HL-60 (cell line): Measurements from ENCODE around the gene ABCC5.

ENCODE experiments used
- DNase-seq, 2 experiments: peaks; one replicate each; pipeline ENCODE4 v3.0.0-alpha.2; 2010 to 2020; ENCODE audit warnings: low read depth in 1 of 2, low spot score in 1 of 2
- H3K27ac ChIP-seq: fragments of 250-450 bp; sonication (Bioruptor Pico); replicated peaks from 2 replicates; pipeline ENCODE4 v1.5.1; 2020; ENCODE audit warnings: mild to moderate bottlenecking, moderate library complexity
- H3K27me3 ChIP-seq: fragments of 250-450 bp; sonication (Bioruptor Pico); 2 replicates; pipeline ENCODE4 v1.5.1; 2021; ENCODE audit warnings: mild to moderate bottlenecking, moderate library complexity; ENCODE audit not compliant: insufficient read depth, poor library complexity, severe bottlenecking
- H3K4me3 ChIP-seq: replicated peaks from 2 replicates; pipeline ENCODE4 v1.5.1; 2011; ENCODE audit warnings: mild to moderate bottlenecking, control low read depth, low read length; ENCODE audit not compliant: insufficient read depth
- CTCF ChIP-seq: IDR thresholded peaks from one replicate; pipeline ENCODE4 v1.5.1; 2011; ENCODE audit warnings: low read length, control low read depth, inconsistent platforms; ENCODE audit not compliant: insufficient read depth
- GABPA ChIP-seq: IDR thresholded peaks from 2 replicates; pipeline ENCODE4 v1.6.1; 2012; ENCODE audit warnings: low read depth
- POLR2AphosphoS5 ChIP-seq: IDR thresholded peaks from 2 replicates; pipeline ENCODE4 v1.6.1; 2012; ENCODE audit warnings: low read depth
- REST ChIP-seq: IDR thresholded peaks from 2 replicates; pipeline ENCODE4 v1.6.1; 2012; ENCODE audit warnings: low read depth; ENCODE audit not compliant: insufficient replicate concordance
- SPI1 ChIP-seq: IDR thresholded peaks from 2 replicates; pipeline ENCODE4 v1.6.1; 2012; ENCODE audit warnings: low read depth, mild to moderate bottlenecking, borderline replicate concordance

ABCC5 gene

GRCh38 chr3:183958226-183958625 is 59.5 kb downstream of the ABCC5 start:
- no peak for TF ChIP-seq POLR2AphosphoS5
- TF ChIP-seq SPI1: no peak
- no peak for TF ChIP-seq CTCF
- TF ChIP-seq GABPA: no peak
- no peak for TF ChIP-seq REST
- Histone ChIP-seq H3K4me3 (no peak overlapping the region), H3K27me3 (no peaks in the 10 kb centered on the region), H3K27ac (no peak overlapping the region)
- DNase-seq: no peak

GRCh38 chr3:183954875-183955274 is 62.8 kb downstream of the ABCC5 start:
- Histone ChIP-seq H3K27ac (no peak overlapping the region), H3K4me3 (no peak overlapping the region), H3K27me3 (no peaks in the 10 kb centered on the region)
- no peak for DNase-seq
- TF ChIP-seq REST (no peak), POLR2AphosphoS5 (no peak), CTCF (no peak), GABPA (no peak), SPI1 (no peak)

- Histone ChIP-seq H3K4me3 (no peak overlapping the region), H3K27me3 (no peaks in the 10 kb centered on the region), H3K27ac (no peak overlapping the region)
- no peak for TF ChIP-seq POLR2AphosphoS5
- no peak for TF ChIP-seq CTCF
- TF ChIP-seq REST: no peak
- TF ChIP-seq GABPA: no peak
- TF ChIP-seq SPI1: no peak
- DNase-seq: no peak
Measured at GRCh38 chr3:183953471-183954070, 64.1 kb downstream of the ABCC5 start.
